H1 (cell line): Measurements from ENCODE around the gene PGLYRP1. TPM values are rescaled to one million over a fixed set of nuclear protein-coding genes. Genes with fewer than 3 reads are reported as not detected.
A peak's percentile ranks its signal among the peaks of the same experiment; 100 is the strongest.

Experiments
- CTCF ChIA-PET: fragments of 300-600 bp; sonication (Branson Sonifier 250); formaldehyde crosslinking; loops from one replicate; lab custom pipeline; 2021; ENCODE audit not compliant: partially characterized antibody; lab: Charles Lee
- POLR2A ChIA-PET: fragments of 300-600 bp; sonication (Branson Sonifier 250); formaldehyde crosslinking; loops from one replicate; lab custom pipeline; 2021; ENCODE audit warnings: inconsistent platforms; ENCODE audit not compliant: partially characterized antibody; lab: Charles Lee
- DNase-seq, 2 experiments: peaks; one replicate each; pipeline versions ENCODE4 v3.0.0 to v3.0.0-alpha.2; 2010 to 2022; ENCODE audit warnings: low spot score in 2 of 2, low read depth in 1 of 2, mixed read lengths in 1 of 2
- FAIRE-seq: peaks from 2 replicates; lab custom pipeline; 2011; peaks lifted over from hg19 to GRCh38; lab: Jason Lieb, UNC
- H2AFZ ChIP-seq: 2 replicates; pipeline ENCODE4 v1.8.1; 2012; ENCODE audit warnings: low read length, inconsistent platforms
- H2AK5ac ChIP-seq: 2 replicates; pipeline ENCODE4 v1.6.1; 2013; ENCODE audit warnings: low read depth, low read length
- H2BK120ac ChIP-seq: replicated peaks from 2 replicates; pipeline ENCODE3; 2013; ENCODE audit warnings: low read depth, low read length, inconsistent platforms
- H2BK12ac ChIP-seq: 2 replicates; pipeline ENCODE4 v1.6.1; 2013; ENCODE audit warnings: low read depth, low read length
- H2BK15ac ChIP-seq: 2 replicates; pipeline ENCODE4 v1.6.1; 2013; ENCODE audit warnings: low read length
- H2BK20ac ChIP-seq: 2 replicates; pipeline ENCODE4 v1.6.1; 2013; ENCODE audit warnings: low read length
- H2BK5ac ChIP-seq: 2 replicates; pipeline ENCODE4 v1.6.1; 2013; ENCODE audit warnings: low read depth, low read length
- H3K14ac ChIP-seq: 2 replicates; pipeline ENCODE4 v1.6.1; 2013; ENCODE audit warnings: inconsistent platforms; ENCODE audit not compliant: insufficient read length
- H3K18ac ChIP-seq: 2 replicates; pipeline ENCODE4 v1.6.1; 2013; ENCODE audit warnings: low read length; ENCODE audit errors: extremely low read depth
- H3K23ac ChIP-seq: 2 replicates; pipeline ENCODE4 v1.6.1; 2013; ENCODE audit warnings: inconsistent platforms; ENCODE audit not compliant: insufficient read length
- H3K23me2 ChIP-seq: 2 replicates; pipeline ENCODE4 v1.6.1; 2013; ENCODE audit warnings: low read depth, low read length
- H3K27ac ChIP-seq: 2 replicates; pipeline ENCODE4 v1.6.1; 2011; ENCODE audit warnings: low read depth, low read length, inconsistent platforms
- H3K27me3 ChIP-seq, 4 experiments: replicated peaks in 1 of 4; 1 replicate in 1 of 4; 2 replicates in 3 of 4; pipeline versions ENCODE4 v1.6.1 to v1.8.1; 2011 to 2013; ENCODE audit warnings: low read length in 3 of 4, mild to moderate bottlenecking in 3 of 4, inconsistent platforms in 2 of 4, mixed read lengths in 2 of 4, moderate library complexity in 1 of 4; ENCODE audit not compliant: control insufficient read depth in 3 of 4, insufficient read depth in 3 of 4; ENCODE audit errors: extremely low read depth in 1 of 4
- H3K36me3 ChIP-seq, 4 experiments: 2 replicates each; pipeline versions ENCODE4 v1.6.1 to v1.8.1; 2011 to 2013; ENCODE audit warnings: mild to moderate bottlenecking in 4 of 4, low read length in 3 of 4, moderate library complexity in 2 of 4, control low read depth in 1 of 4, inconsistent platforms in 1 of 4; ENCODE audit not compliant: insufficient read depth in 4 of 4, control insufficient read depth in 2 of 4
- H3K4ac ChIP-seq: replicated peaks from 2 replicates; pipeline ENCODE3; 2013; ENCODE audit warnings: low read length, low read depth, mixed read lengths, inconsistent platforms; ENCODE audit not compliant: insufficient read length
- H3K4me1 ChIP-seq, 4 experiments: replicated peaks in 1 of 4; 1 replicate in 1 of 4; 2 replicates in 3 of 4; pipeline versions ENCODE4 v1.6.1 to v1.8.1; 2011 to 2013; ENCODE audit warnings: low read length in 3 of 4, inconsistent platforms in 2 of 4, mixed read lengths in 1 of 4; ENCODE audit not compliant: insufficient read depth in 4 of 4, control insufficient read depth in 3 of 4
- H3K4me2 ChIP-seq, 2 experiments: 2 replicates each; pipeline versions ENCODE4 v1.6.1 to v1.8.1; 2011 to 2013; ENCODE audit warnings: low read depth in 2 of 2, low read length in 2 of 2, control low read depth in 1 of 2, inconsistent platforms in 1 of 2, mild to moderate bottlenecking in 1 of 2; ENCODE audit not compliant: insufficient read depth in 1 of 2
- H3K4me3 ChIP-seq, 4 experiments: fragments of 200-600, 300-600 bp in 1 of 4; sonication (generic), shearing (Covaris generic), sonication (Bioruptor Twin) in 1 of 4; 2 replicates each; pipeline versions ENCODE4 v1.5.1 to v1.8.1; 2011 to 2016; ENCODE audit warnings: low read length in 4 of 4, low read depth in 3 of 4, control low read depth in 2 of 4, inconsistent platforms in 2 of 4, mild to moderate bottlenecking in 2 of 4, mixed read lengths in 1 of 4, moderate library complexity in 1 of 4; ENCODE audit not compliant: insufficient read depth in 2 of 4; ENCODE audit errors: extremely low read depth in 1 of 4
- H3K56ac ChIP-seq: replicated peaks from 2 replicates; pipeline ENCODE3; 2013; ENCODE audit warnings: low read depth, mild to moderate bottlenecking, mixed read lengths, low read length, inconsistent platforms; ENCODE audit not compliant: insufficient read length
- H3K79me1 ChIP-seq: 2 replicates; pipeline ENCODE4 v1.6.1; 2013; ENCODE audit warnings: low read depth, low read length, control low read depth
- H3K79me2 ChIP-seq, 2 experiments: 2 replicates each; pipeline versions ENCODE4 v1.6.1 to v1.8.1; 2012 to 2013; ENCODE audit warnings: low read length in 2 of 2, mild to moderate bottlenecking in 2 of 2, inconsistent platforms in 1 of 2; ENCODE audit not compliant: insufficient read depth in 2 of 2, control insufficient read depth in 1 of 2
- H3K9ac ChIP-seq, 4 experiments: replicated peaks in 1 of 4; 1 replicate in 1 of 4; 2 replicates in 3 of 4; pipeline versions ENCODE4 v1.6.1 to v1.8.1; 2011 to 2013; ENCODE audit warnings: low read depth in 3 of 4, low read length in 3 of 4, control low read depth in 2 of 4, mild to moderate bottlenecking in 2 of 4, moderate library complexity in 2 of 4, inconsistent platforms in 1 of 4; ENCODE audit errors: extremely low read depth in 1 of 4
- H3K9me3 ChIP-seq, 2 experiments: 2 replicates each; pipeline versions ENCODE4 v1.6.1 to v1.8.1; 2012 to 2013; ENCODE audit warnings: mild to moderate bottlenecking in 2 of 2, moderate library complexity in 2 of 2, control low read depth in 1 of 2, inconsistent platforms in 1 of 2, low read depth in 1 of 2, low read length in 1 of 2, mixed read lengths in 1 of 2; ENCODE audit not compliant: insufficient read depth in 2 of 2
- H4K20me1 ChIP-seq, 2 experiments: replicated peaks in 1 of 2; 2 replicates each; pipeline versions ENCODE3 to v1.8.1; 2011 to 2013; ENCODE audit warnings: inconsistent platforms in 2 of 2, low read length in 2 of 2, mild to moderate bottlenecking in 1 of 2; ENCODE audit not compliant: insufficient read depth in 2 of 2, control insufficient read depth in 1 of 2
- H4K5ac ChIP-seq: 2 replicates; pipeline ENCODE4 v1.6.1; 2013; ENCODE audit warnings: low read length, low read depth, mixed read lengths, inconsistent platforms; ENCODE audit not compliant: insufficient read length
- H4K8ac ChIP-seq: 2 replicates; pipeline ENCODE4 v1.8.0; 2013; ENCODE audit warnings: mild to moderate bottlenecking, moderate library complexity, low read length, inconsistent platforms; ENCODE audit not compliant: insufficient read depth; ENCODE audit errors: extremely low read depth
- H4K91ac ChIP-seq: replicated peaks from 2 replicates; pipeline ENCODE3; 2013; ENCODE audit warnings: low read length, mixed read lengths, inconsistent platforms; ENCODE audit not compliant: insufficient read length
- BRCA1 ChIP-seq: IDR thresholded peaks from 2 replicates; pipeline ENCODE4 v1.6.1; 2012; ENCODE audit warnings: low read depth, low read length, improper control_type of control experiment
- CBX8 ChIP-seq: fragments of 300-800, 300-1000 bp; sonication (generic); IDR thresholded peaks from 2 replicates; pipeline ENCODE4 v1.7.1; 2016; ENCODE audit warnings: low read depth, low read length, borderline replicate concordance
- POLR2AphosphoS5 ChIP-seq: IDR thresholded peaks from 2 replicates; pipeline ENCODE4 v1.6.1; 2011; ENCODE audit warnings: low read depth, low read length
- WGBS, 2 experiments: shearing (Covaris generic) in 1 of 2; methylation state at CpG; one replicate each; pipeline versions ENCODE4 v1.1.6 to v1.1.7; 2013 to 2015; ENCODE audit warnings: low lambda C conversion rate in 2 of 2, mixed read lengths in 2 of 2, inconsistent platforms in 1 of 2, low coverage in 1 of 2, missing lambda C conversion rate in 1 of 2; ENCODE audit not compliant: insufficient replicate concordance in 2 of 2, insufficient coverage in 1 of 2, insufficient read length in 1 of 2; ENCODE audit errors: extremely low coverage in 1 of 2, missing lambda C conversion rate in 1 of 2; 5-methylcytosine and 5-hydroxymethylcytosine counted together
- polyA plus RNA-seq, 7 experiments: library from polyadenylated mRNA; depleted of rRNA in 3 of 7; stranded (reverse) in 5 of 7; unstranded in 2 of 7; fragments of >200 nt in 5 of 7; fragments of 200-250 nt in 2 of 7; gene quantifications; 1 replicate in 5 of 7; 2 replicates in 1 of 7; 4 replicates in 1 of 7; pipeline versions ENCODE4 v1.2.1 to v1.2.3, GENCODE V29; 2011 to 2013; ENCODE audit warnings: missing spikeins in 2 of 7, mixed read lengths in 2 of 7
- total RNA-seq: library from RNA; stranded (reverse); fragmentation: NEBNext Ultra II Directional; extraction: Animal tissue kit (Norgen Biotek cat#: 25700); gene quantifications from 2 replicates; pipeline ENCODE4 v1.2.1, GENCODE V29; 2021

PGLYRP1 gene
- total and polyA plus RNA-seq, 2 of the 8 experiments (the other 6 are each of a cell fraction or from before 2014, with no cell fraction given) = not detected

- ChIA-PET POLR2A (no interaction called here), CTCF (interaction anchor here (1.8 to 7.5 kb wide), 2 partner anchors 14 to 15 kb away, joined by 6 to 66 read pairs; no protein-coding TSS in a partner anchor)
- Histone ChIP-seq H2BK120ac (no peak overlapping the region), H3K4me3 (no peak overlapping the region), H3K14ac (no peak overlapping the region), H2AK5ac (no peak overlapping the region), H3K9ac (no peak overlapping the region), H2BK12ac (no peak overlapping the region), H3K9me3 (peaks cover 16 to 20% of the 10 kb centered on the region in 2 experiments; a peak in 3 of 4 replicates), H4K91ac (no peak overlapping the region), H3K79me1 (no peaks in the 10 kb centered on the region), H3K18ac (no peak overlapping the region), H3K56ac (peak overlapping the region; percentile 30), H3K23me2 (peaks cover 1% of the 10 kb centered on the region; the same call in 1 of the 2 replicates), H4K8ac (no peak overlapping the region), H3K27ac (no peak overlapping the region), H4K20me1 (no peaks in the 10 kb centered on the region), H2AFZ (no peak overlapping the region), H3K36me3 (no peaks in the 10 kb centered on the region), H4K5ac (no peak overlapping the region), H3K27me3 (no peaks in the 10 kb centered on the region), H3K4me1 (no peaks in the 10 kb centered on the region), H3K79me2 (no peaks in the 10 kb centered on the region), H2BK5ac (no peak overlapping the region), H2BK15ac (no peak overlapping the region), H3K4ac (no peak overlapping the region), H3K4me2 (no peak overlapping the region), H2BK20ac (no peak overlapping the region), H3K23ac (no peak overlapping the region)
- TF ChIP-seq POLR2AphosphoS5 (no peak), CBX8 (no peak), BRCA1 (no peak)
- 85% methylated on average over 3 of the region's 3 CpGs; no CpG with 5 or more reads in 1 of the 2 experiments for WGBS, 2 experiments
- DNase-seq (no peak), FAIRE-seq (no peak)
Measured at GRCh38 chr19:46063201-46063600, 40.3 kb upstream of the PGLYRP1 start.
